Measurements from ENCODE around the gene RNF126. TPM values are rescaled to one million over a fixed set of nuclear protein-coding genes. Genes with fewer than 3 reads are reported as not detected.
A peak's percentile ranks its signal among the peaks of the same experiment; 100 is the strongest.

The RNF126 gene
- total and polyA plus RNA-seq, 8 donors, result 21.1 to 240 (median 35.0) TPM

- Histone ChIP-seq H3K4me1 (peaks cover 35 to 48% (median 42%) of the 10 kb centered on the region in 4 donors), H3K27ac (peak overlapping the region in 1 of 5 donors; percentile 60), H3K36me3 (no peaks in the 10 kb centered on the region), H3K27me3 (no peaks in the 10 kb centered on the region), H3K9me3 (no peaks in the 10 kb centered on the region), H3K4me3 (peak overlapping the region in 2 of 4 donors; percentile 11 to 32)
- TF ChIP-seq POLR2AphosphoS5 (IDR thresholded peaks at IDR 0.05), result peak in 1 of 3 donors; percentile 52
- peak in 6 of 7 experiments; percentile 20 to 97 (median 90) for TF ChIP-seq CTCF (IDR thresholded peaks at IDR 0.05)
- TF ChIP-seq POLR2A (IDR thresholded peaks at IDR 0.05), result no peak
- TF ChIP-seq EP300 (IDR thresholded peaks at IDR 0.05), result no peak
- DNase-seq, result peak; percentile 83 to 93
- intact Hi-C loops (cut with DNase I; ENCODE audit: low total_unique reads), result loop anchor here (5.0 kb wide), 1 partner anchor 67 kb away; no protein-coding TSS in a partner anchor
- WGBS, 5 donors, result 5 to 19% (median 6%) methylated on average over 10 to 24 of the region's 24 CpGs
Measured at GRCh38 chr19:664913-665443, 2.0 kb upstream of the RNF126 start.

GRCh38 chr19:663682-664117 lies 686 bp upstream of the RNF126 start:
- WGBS, 5 donors, result 31 to 58% (median 48%) methylated on average over 14 to 18 of the region's 18 CpGs

DNA sequence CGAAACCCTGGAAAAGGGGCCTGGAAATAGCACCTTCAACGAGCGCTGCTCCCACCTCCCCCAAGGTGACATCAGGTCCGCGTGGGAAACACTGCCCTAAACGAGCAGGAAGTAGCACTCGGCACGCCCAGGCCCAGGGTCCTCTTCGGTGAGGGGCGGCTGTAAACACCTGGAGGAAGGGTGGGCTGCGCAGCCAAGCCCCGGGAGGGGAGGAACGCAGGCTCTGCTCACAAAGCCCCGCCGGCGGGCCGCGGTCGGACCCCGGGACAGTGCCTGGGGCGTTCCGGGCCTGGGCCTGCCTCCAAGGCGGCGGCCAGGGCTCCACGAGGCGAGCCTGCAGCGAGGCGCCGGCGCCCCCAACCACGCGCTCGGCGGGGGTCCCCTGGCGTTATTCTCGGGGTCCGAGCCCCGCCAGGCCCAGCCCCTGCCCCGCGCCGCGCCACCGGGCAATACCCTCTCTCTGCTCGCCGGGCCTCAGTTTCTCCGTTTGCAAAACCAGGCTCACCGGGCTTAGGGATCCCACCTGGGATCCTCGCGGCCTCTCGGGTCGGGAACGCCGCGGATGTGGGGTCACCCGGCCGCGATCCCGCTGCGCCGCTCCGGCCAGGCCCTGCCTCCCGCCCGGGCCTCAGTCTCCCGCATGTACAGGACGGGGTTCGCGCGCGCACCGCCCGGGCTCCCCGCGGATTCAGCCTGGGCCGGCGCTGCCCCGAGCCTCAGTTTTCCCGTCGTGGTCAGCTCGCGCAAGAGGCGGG lies 630 bp downstream of the RNF126 start:
- Histone ChIP-seq H3K4me1 (peaks cover 59 to 71% (median 68%) of the 10 kb centered on the region in 4 donors), H3K27me3 (no peaks in the 10 kb centered on the region), H3K36me3 (peaks cover 0 to 16% (median 13%) of the 10 kb centered on the region in 4 donors), H3K4me3 (peak overlapping the region; percentile 90 to 100 (median 97)), H3K9me3 (no peaks in the 10 kb centered on the region), H3K27ac (peak overlapping the region; percentile 93 to 96 (median 94))
- intact Hi-C loops (cut with DNase I; ENCODE audit: low total_unique reads), result no loop called here
- peak; percentile 68 to 89 for DNase-seq
- TF ChIP-seq POLR2A (IDR thresholded peaks at IDR 0.05) (no peak), CTCF (IDR thresholded peaks at IDR 0.05) (no peak), POLR2AphosphoS5 (IDR thresholded peaks at IDR 0.05) (peak in 1 of 3 donors; percentile 34), EP300 (IDR thresholded peaks at IDR 0.05) (no peak)
- WGBS, 5 donors, result 0 to 1% (median 0%) methylated on average over 8 to 81 of the region's 81 CpGs

More at GRCh38 chr19:663682-664117, 686 bp upstream of the RNF126 start:
- H3K4me3 ChIP-seq, result peak overlapping the region; percentile 90 to 100 (median 97)
- intact Hi-C loops (cut with DNase I; ENCODE audit: low total_unique reads), result no loop called here
- peaks cover 0 to 3% (median 2%) of the 10 kb centered on the region in 4 donors for H3K36me3 ChIP-seq
- H3K27me3 ChIP-seq, result no peaks in the 10 kb centered on the region
- no peaks in the 10 kb centered on the region for H3K9me3 ChIP-seq
- H3K27ac ChIP-seq, result peak overlapping the region; percentile 73 to 96 (median 92)
- DNase-seq, result no peak
- no peak for TF ChIP-seq POLR2A (IDR thresholded peaks at IDR 0.05)
- TF ChIP-seq CTCF (IDR thresholded peaks at IDR 0.05), result no peak
- TF ChIP-seq EP300 (IDR thresholded peaks at IDR 0.05), result no peak
- TF ChIP-seq POLR2AphosphoS5 (IDR thresholded peaks at IDR 0.05), result no peak
- peaks cover 48 to 58% (median 54%) of the 10 kb centered on the region in 4 donors for H3K4me1 ChIP-seq

- H3K36me3 ChIP-seq, result peaks cover 0 to 22% (median 19%) of the 10 kb centered on the region in 4 donors
- WGBS, 5 donors, result 5 to 14% (median 8%) methylated on average over 23 to 31 of the region's 31 CpGs
- peak; percentile 60 to 75 for DNase-seq
- H3K27ac ChIP-seq, result peak overlapping the region; percentile 93 to 96 (median 94)
- H3K4me1 ChIP-seq, result peaks cover 61 to 79% (median 75%) of the 10 kb centered on the region in 4 donors
- H3K27me3 ChIP-seq, result no peaks in the 10 kb centered on the region
- H3K4me3 ChIP-seq, result peak overlapping the region; percentile 90 to 100 (median 97)
- intact Hi-C loops (cut with DNase I; ENCODE audit: low total_unique reads), result no loop called here
- no peaks in the 10 kb centered on the region for H3K9me3 ChIP-seq
- TF ChIP-seq POLR2A (IDR thresholded peaks at IDR 0.05) (no peak), POLR2AphosphoS5 (IDR thresholded peaks at IDR 0.05) (peak in 2 of 3 donors; percentile 5 to 25), EP300 (IDR thresholded peaks at IDR 0.05) (no peak)
Measured at GRCh38 chr19:661427-662196, 1.4 kb downstream of the RNF126 start.
